Prostate gland (tissue), 2 donors: ENCODE measurements around the gene CCND1.

ENCODE experiments used
- POLR2A ChIP-seq: fragments of 450-650 bp; IDR thresholded peaks from one replicate; pipeline ENCODE4 v1.6.1; 2016; ENCODE audit warnings: antibody characterized with exemption, mild to moderate bottlenecking
- TF ChIP-seq, protein P1 (sequence below), 4 experiments: fragments of 200-600 bp in 2 of 4; fragments of 450-650 bp in 2 of 4; sonication (generic) in 2 of 4; IDR thresholded peaks; 1 replicate in 3 of 4; 2 replicates in 1 of 4; pipeline ENCODE4 v1.5.1; 2016 to 2019; ENCODE audit warnings: antibody characterized with exemption in 4 of 4, mild to moderate bottlenecking in 2 of 4, moderate library complexity in 2 of 4

DNA sequence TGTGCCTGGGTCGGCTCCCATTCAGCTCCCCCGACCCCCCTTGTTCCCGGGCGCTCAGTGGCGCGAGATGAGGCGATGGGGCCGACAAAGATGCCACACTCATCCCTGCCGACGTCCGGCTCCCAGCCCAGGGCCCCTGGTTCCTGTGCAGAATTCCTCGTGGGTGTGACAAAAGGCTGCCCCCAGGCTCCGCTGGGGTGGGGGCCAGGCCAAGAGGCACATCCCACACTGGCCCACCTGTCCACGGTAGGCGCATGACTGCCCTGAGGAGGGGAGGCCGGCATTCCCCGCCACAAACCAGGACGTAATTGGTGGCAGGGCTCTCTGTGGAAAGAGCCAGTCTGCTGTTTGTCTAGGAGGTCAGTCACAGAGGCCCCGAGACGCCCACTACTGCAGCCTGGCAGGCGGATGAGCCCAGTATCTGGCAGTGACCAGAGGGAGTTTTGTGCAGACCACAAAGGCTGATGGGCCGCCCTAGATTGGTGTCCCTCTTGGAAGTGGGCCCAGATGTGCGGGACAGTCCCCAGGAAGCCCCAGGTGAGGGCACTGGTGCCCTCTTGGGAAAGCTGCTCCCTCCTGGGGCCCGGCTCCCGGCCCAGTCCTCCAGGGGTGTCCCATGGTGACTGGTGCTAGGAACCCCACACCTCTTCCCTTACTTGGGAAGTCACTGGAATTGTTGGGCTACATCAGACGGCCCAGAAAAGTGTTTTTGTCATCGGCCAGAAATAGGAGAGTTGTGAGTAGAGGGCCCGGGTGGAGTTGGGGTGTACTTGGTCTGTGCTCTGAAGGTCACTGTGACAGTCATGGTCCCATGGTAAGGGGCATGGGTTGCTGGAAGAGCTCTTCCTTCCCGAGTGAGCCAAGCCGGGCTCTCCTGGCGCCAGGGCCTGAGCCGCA is 5.8 kb downstream of the CCND1 start:
- TF ChIP-seq, protein P1, sequence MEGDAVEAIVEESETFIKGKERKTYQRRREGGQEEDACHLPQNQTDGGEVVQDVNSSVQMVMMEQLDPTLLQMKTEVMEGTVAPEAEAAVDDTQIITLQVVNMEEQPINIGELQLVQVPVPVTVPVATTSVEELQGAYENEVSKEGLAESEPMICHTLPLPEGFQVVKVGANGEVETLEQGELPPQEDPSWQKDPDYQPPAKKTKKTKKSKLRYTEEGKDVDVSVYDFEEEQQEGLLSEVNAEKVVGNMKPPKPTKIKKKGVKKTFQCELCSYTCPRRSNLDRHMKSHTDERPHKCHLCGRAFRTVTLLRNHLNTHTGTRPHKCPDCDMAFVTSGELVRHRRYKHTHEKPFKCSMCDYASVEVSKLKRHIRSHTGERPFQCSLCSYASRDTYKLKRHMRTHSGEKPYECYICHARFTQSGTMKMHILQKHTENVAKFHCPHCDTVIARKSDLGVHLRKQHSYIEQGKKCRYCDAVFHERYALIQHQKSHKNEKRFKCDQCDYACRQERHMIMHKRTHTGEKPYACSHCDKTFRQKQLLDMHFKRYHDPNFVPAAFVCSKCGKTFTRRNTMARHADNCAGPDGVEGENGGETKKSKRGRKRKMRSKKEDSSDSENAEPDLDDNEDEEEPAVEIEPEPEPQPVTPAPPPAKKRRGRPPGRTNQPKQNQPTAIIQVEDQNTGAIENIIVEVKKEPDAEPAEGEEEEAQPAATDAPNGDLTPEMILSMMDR (IDR thresholded peaks at IDR 0.05): no peak
- no peak for TF ChIP-seq POLR2A
